Neural progenitor cell (in vitro differentiated cells): ENCODE results near the gene FH. TPM values are rescaled to one million over a fixed set of nuclear protein-coding genes. Genes with fewer than 3 reads are reported as not detected.
A peak's percentile ranks its signal among the peaks of the same experiment; 100 is the strongest.

Source experiments
- DNase-seq: peaks from one replicate; pipeline ENCODE4 v3.0.0-alpha.2; 2016; ENCODE audit warnings: low spot score
- H2AFZ ChIP-seq: fragments of 200-600 bp; sonication (generic); replicated peaks from 2 replicates; pipeline ENCODE4 v1.6.1; 2016; ENCODE audit warnings: antibody characterized with exemption
- H3F3A ChIP-seq: fragments of 200-600 bp; sonication (generic); 2 replicates; pipeline ENCODE4 v1.6.1; 2016; ENCODE audit warnings: antibody characterized with exemption, low read depth
- H3K27ac ChIP-seq: fragments of 200-600 bp; sonication (generic); 2 replicates; pipeline ENCODE4 v1.5.1; 2016; ENCODE audit warnings: mild to moderate bottlenecking
- H3K27me3 ChIP-seq: fragments of 200-600 bp; sonication (generic); 2 replicates; pipeline ENCODE4 v1.6.1; 2016; ENCODE audit warnings: mild to moderate bottlenecking, moderate library complexity
- H3K36me3 ChIP-seq: fragments of 200-600 bp; sonication (generic); 2 replicates; pipeline ENCODE4 v1.5.1; 2016
- H3K4me1 ChIP-seq: fragments of 200-600 bp; sonication (generic); 2 replicates; pipeline ENCODE4 v1.6.1; 2016; ENCODE audit warnings: mixed run types
- H3K4me2 ChIP-seq: fragments of 200-600 bp; sonication (generic); 2 replicates; pipeline ENCODE4 v1.6.1; 2016
- H3K4me3 ChIP-seq: fragments of 200-600 bp; sonication (generic); 2 replicates; pipeline ENCODE4 v1.5.1; 2016
- H3K79me2 ChIP-seq: fragments of 200-600 bp; sonication (generic); 2 replicates; pipeline ENCODE4 v1.6.1; 2016; ENCODE audit warnings: low read depth
- H3K9ac ChIP-seq: fragments of 200-600 bp; sonication (generic); 2 replicates; pipeline ENCODE4 v1.6.1; 2016
- H3K9me3 ChIP-seq: fragments of 200-600 bp; sonication (generic); 2 replicates; pipeline ENCODE4 v1.5.1; 2016; ENCODE audit warnings: low read depth
- H4K20me1 ChIP-seq: fragments of 200-600 bp; sonication (generic); 2 replicates; pipeline ENCODE4 v1.6.1; 2016; ENCODE audit warnings: low read depth
- H3K27ac Mint-ChIP-seq: 3 replicates; pipeline ENCODE4 v1.8.0; 2021; ENCODE audit warnings: mixed read lengths
- H3K27me3 Mint-ChIP-seq: 2 replicates; pipeline ENCODE4 v1.8.0; 2022; ENCODE audit warnings: low read depth, mild to moderate bottlenecking, inconsistent platforms, moderate library complexity, mixed read lengths; ENCODE audit not compliant: insufficient read depth
- H3K36me3 Mint-ChIP-seq: 3 replicates; pipeline ENCODE4 v1.8.0; 2021; ENCODE audit warnings: mixed read lengths
- H3K4me1 Mint-ChIP-seq: 3 replicates; pipeline ENCODE4 v1.8.0; 2021; ENCODE audit warnings: mixed read lengths
- H3K4me3 Mint-ChIP-seq: 3 replicates; pipeline ENCODE4 v1.8.0; 2021; ENCODE audit warnings: mild to moderate bottlenecking, moderate library complexity, mixed read lengths
- H3K9me3 Mint-ChIP-seq: 3 replicates; pipeline ENCODE4 v1.8.0; 2020; ENCODE audit warnings: mixed read lengths
- EZH2 ChIP-seq: fragments of 200-600 bp; sonication (generic); IDR thresholded peaks from 2 replicates; pipeline ENCODE4 v1.6.1; 2017; ENCODE audit warnings: antibody characterized with exemption, mild to moderate bottlenecking, moderate library complexity
- EZH2phosphoT487 ChIP-seq: fragments of 200-600 bp; sonication (generic); IDR thresholded peaks from 2 replicates; pipeline ENCODE4 v1.6.1; 2017; ENCODE audit warnings: antibody characterized with exemption
- total RNA-seq: library from RNA; depleted of rRNA; stranded (reverse); fragments of >200 nt; gene quantifications from 2 replicates; pipeline ENCODE4 v1.2.3, GENCODE V29; 2015; ENCODE audit warnings: low replicate concordance
- TF ChIP-seq, protein P1 (sequence below): fragments of 200-600 bp; sonication (generic); IDR thresholded peaks from 2 replicates; pipeline ENCODE4 v1.5.1; 2017; ENCODE audit warnings: antibody characterized with exemption, mild to moderate bottlenecking

Gene FH
- total RNA-seq, 1 donor from 2014 or later, result 109 TPM

DNA sequence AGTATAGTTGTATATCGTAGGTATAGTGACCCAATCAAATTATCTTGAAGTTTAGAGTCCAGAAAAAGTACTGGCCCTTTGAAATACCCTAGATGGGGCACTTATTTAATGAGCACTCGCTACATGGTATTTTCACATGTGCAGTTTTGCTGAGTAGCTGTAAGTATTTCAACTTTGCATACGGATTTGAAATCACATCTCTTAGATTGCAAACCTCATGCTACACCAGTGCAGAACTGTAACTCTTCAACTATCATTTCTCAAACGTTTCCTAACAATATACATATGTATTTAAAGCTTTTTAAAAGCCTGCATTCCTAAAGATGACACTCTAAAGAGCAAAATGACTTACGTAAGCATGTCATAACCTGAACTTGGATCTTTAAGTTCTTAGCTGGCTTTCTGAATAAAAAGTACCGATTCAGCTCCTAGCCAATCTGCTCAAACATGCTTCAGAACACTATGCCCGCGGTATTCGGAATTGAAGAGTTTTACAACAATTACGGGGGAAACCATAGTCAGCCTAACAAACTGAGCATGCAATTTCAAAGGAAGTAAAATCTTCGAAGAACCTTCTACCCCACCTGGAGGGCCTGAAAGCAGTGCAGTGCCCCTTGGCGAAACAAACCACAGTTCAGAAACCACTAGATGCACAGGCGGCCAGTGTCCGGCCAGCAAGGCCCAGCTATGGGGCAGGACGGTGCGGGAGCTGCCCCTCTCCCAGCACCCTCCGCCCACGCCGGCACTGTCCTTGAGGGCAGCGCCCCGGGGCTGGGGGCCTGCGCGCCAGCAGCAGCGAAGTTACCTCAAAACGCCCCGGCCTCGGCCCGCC, 863 bp downstream of the FH start:
- Mint-ChIP-seq H3K9me3 (no peaks in the 10 kb centered on the region), H3K4me3 (peak overlapping the region; percentile 95)
- H3K27ac ChIP-seq, result no peak overlapping the region

DNA sequence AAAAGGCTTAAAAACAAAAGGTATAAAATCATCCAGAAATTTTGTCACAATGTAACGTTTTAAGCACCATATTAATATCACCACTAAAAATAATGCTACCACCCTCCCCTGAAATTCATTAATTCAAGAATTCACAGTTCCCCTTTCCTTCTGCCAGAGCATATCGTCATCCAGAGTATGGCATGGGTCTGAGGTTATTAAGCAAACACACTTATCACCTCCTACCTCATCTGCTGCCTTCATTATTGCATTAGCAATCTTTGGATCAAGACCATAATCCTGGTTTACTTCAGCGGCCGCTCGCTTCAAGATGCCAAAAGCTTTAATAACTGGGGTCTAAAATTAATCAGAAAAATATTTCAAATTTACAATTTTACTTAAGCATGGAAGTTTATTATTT, 6.2 kb downstream of the FH start:
- no peak for TF ChIP-seq EZH2phosphoT487
- TF ChIP-seq, protein P1, sequence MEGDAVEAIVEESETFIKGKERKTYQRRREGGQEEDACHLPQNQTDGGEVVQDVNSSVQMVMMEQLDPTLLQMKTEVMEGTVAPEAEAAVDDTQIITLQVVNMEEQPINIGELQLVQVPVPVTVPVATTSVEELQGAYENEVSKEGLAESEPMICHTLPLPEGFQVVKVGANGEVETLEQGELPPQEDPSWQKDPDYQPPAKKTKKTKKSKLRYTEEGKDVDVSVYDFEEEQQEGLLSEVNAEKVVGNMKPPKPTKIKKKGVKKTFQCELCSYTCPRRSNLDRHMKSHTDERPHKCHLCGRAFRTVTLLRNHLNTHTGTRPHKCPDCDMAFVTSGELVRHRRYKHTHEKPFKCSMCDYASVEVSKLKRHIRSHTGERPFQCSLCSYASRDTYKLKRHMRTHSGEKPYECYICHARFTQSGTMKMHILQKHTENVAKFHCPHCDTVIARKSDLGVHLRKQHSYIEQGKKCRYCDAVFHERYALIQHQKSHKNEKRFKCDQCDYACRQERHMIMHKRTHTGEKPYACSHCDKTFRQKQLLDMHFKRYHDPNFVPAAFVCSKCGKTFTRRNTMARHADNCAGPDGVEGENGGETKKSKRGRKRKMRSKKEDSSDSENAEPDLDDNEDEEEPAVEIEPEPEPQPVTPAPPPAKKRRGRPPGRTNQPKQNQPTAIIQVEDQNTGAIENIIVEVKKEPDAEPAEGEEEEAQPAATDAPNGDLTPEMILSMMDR, result no peak
- TF ChIP-seq EZH2, result no peak
- peaks cover 13% of the 10 kb centered on the region for H4K20me1 ChIP-seq
- no peak for DNase-seq

More for the DNA sequence above, 863 bp downstream of the FH start:
- DNase-seq, result no peak
- Mint-ChIP-seq H3K27me3 (no peaks in the 10 kb centered on the region), H3K27ac (peak overlapping the region; percentile 74), H3K36me3 (peaks cover 11% of the 10 kb centered on the region), H3K4me1 (peaks cover 13% of the 10 kb centered on the region)
- Histone ChIP-seq H3K9ac (peak overlapping the region; percentile 62), H3F3A (no peaks in the 10 kb centered on the region), H3K4me2 (peak overlapping the region; percentile 95), H3K79me2 (peaks cover 51% of the 10 kb centered on the region), H3K36me3 (no peaks in the 10 kb centered on the region), H2AFZ (peak overlapping the region; percentile 74), H3K4me1 (peaks cover 14% of the 10 kb centered on the region), H3K9me3 (no peaks in the 10 kb centered on the region), H3K4me3 (peak overlapping the region; percentile 65), H4K20me1 (peaks cover 19% of the 10 kb centered on the region), H3K27me3 (peaks cover 26% of the 10 kb centered on the region)
- TF ChIP-seq, protein P1, result no peak
- TF ChIP-seq EZH2phosphoT487 (no peak), EZH2 (no peak)

DNA sequence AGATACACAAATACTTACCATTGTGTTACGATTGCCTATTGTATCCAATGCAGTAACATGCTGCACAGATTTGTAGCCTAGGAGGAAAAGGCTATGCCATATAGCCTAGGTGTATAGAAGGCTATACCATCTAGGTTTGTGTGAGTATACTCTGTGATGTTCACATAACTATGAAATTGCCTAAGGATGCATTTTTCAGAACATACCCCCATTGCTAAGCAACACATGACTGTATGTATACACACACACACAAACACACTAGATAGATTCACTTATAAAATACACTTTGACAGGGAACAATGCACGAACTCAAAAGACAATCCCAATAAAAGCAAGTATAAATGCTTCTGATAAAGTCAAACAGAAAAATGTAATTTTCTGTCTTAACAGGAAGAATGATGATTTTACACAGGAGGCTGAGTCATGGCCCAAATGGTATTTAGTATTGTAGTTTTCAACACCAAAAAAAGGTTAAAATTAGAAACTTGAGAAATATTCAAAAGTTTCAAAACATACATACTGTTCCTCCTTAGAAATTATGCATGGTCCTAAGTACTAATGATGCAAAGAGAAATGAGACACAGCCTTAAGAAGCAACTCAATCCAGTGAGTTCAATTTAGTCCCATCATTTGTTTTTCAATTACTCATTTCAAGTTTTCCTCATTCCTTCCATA, 12.2 kb downstream of the FH start:
- H3K36me3 Mint-ChIP-seq, result peaks cover 29% of the 10 kb centered on the region
- H3K27me3 ChIP-seq, result no peaks in the 10 kb centered on the region
- no peak for DNase-seq
- H3K27ac ChIP-seq, result no peak overlapping the region
- H4K20me1 ChIP-seq, result no peaks in the 10 kb centered on the region
- H3K4me3 ChIP-seq, result no peak overlapping the region
- H3K4me3 Mint-ChIP-seq, result no peak overlapping the region
- TF ChIP-seq EZH2 (no peak), EZH2phosphoT487 (no peak)
- TF ChIP-seq, protein P1, result no peak
- H3K4me2 ChIP-seq, result no peak overlapping the region
- no peaks in the 10 kb centered on the region for H3F3A ChIP-seq
- H3K4me1 ChIP-seq, result no peaks in the 10 kb centered on the region
- no peak overlapping the region for H3K27ac Mint-ChIP-seq
- no peaks in the 10 kb centered on the region for H3K79me2 ChIP-seq
- H3K9me3 ChIP-seq, result no peaks in the 10 kb centered on the region
- H3K9me3 Mint-ChIP-seq, result no peaks in the 10 kb centered on the region
- no peak overlapping the region for H3K9ac ChIP-seq
- no peak overlapping the region for H2AFZ ChIP-seq
- H3K4me1 Mint-ChIP-seq, result no peaks in the 10 kb centered on the region
- peaks cover 11% of the 10 kb centered on the region for H3K36me3 ChIP-seq
- no peaks in the 10 kb centered on the region for H3K27me3 Mint-ChIP-seq

More for the DNA sequence above, 6.2 kb downstream of the FH start:
- Histone ChIP-seq H3K36me3 (no peaks in the 10 kb centered on the region), H3K9ac (no peak overlapping the region), H3K79me2 (peaks cover 43% of the 10 kb centered on the region), H3K4me2 (no peak overlapping the region), H3K27me3 (no peaks in the 10 kb centered on the region), H3F3A (no peaks in the 10 kb centered on the region), H3K9me3 (no peaks in the 10 kb centered on the region), H3K27ac (no peak overlapping the region), H3K4me3 (no peak overlapping the region), H2AFZ (no peak overlapping the region), H3K4me1 (peaks cover 9% of the 10 kb centered on the region)
- Mint-ChIP-seq H3K9me3 (no peaks in the 10 kb centered on the region), H3K27ac (no peak overlapping the region), H3K4me3 (no peak overlapping the region), H3K4me1 (peaks cover 9% of the 10 kb centered on the region), H3K36me3 (peaks cover 21% of the 10 kb centered on the region), H3K27me3 (no peaks in the 10 kb centered on the region)
